Hepatocyte (in vitro differentiated cells): ENCODE results near the gene INO80. TPM values are rescaled to one million over a fixed set of nuclear protein-coding genes. Genes with fewer than 3 reads are reported as not detected.

Experiments
- DNase-seq: peaks from one replicate; pipeline ENCODE4 v3.0.0-alpha.2; 2016; ENCODE audit warnings: low spot score
- H2AFZ ChIP-seq: fragments of 200-600 bp; sonication (generic); 2 replicates; pipeline ENCODE4 v1.6.0; 2016; ENCODE audit warnings: antibody characterized with exemption, mild to moderate bottlenecking
- H3K27ac ChIP-seq: fragments of 200-600 bp; sonication (generic); 2 replicates; pipeline ENCODE4 v1.5.1; 2016; ENCODE audit warnings: mild to moderate bottlenecking
- H3K27me3 ChIP-seq: fragments of 200-600 bp; sonication (generic); 2 replicates; pipeline ENCODE4 v1.6.1; 2016
- H3K36me3 ChIP-seq: fragments of 200-600 bp; sonication (generic); replicated peaks from 2 replicates; pipeline ENCODE4 v1.5.1; 2016; ENCODE audit warnings: low read depth; ENCODE audit not compliant: insufficient read depth
- H3K4me1 ChIP-seq: fragments of 200-600 bp; sonication (generic); 2 replicates; pipeline ENCODE4 v1.5.1; 2016; ENCODE audit warnings: mild to moderate bottlenecking, moderate library complexity; ENCODE audit not compliant: insufficient read depth
- H3K4me2 ChIP-seq: fragments of 200-600 bp; sonication (generic); 2 replicates; pipeline ENCODE4 v1.6.0; 2016
- H3K4me3 ChIP-seq: fragments of 200-600 bp; sonication (generic); 2 replicates; pipeline ENCODE4 v1.5.1; 2016; ENCODE audit warnings: mild to moderate bottlenecking
- H3K79me2 ChIP-seq: fragments of 200-600 bp; sonication (generic); 2 replicates; pipeline ENCODE4 v1.6.0; 2017; ENCODE audit warnings: mild to moderate bottlenecking
- H3K9me2 ChIP-seq: fragments of 200-600 bp; sonication (generic); replicated peaks from 2 replicates; pipeline ENCODE4 v1.6.0; 2017; ENCODE audit warnings: mild to moderate bottlenecking; ENCODE audit not compliant: insufficient read depth
- H3K9me3 ChIP-seq: fragments of 200-600 bp; sonication (generic); 2 replicates; pipeline ENCODE4 v1.5.1; 2016; ENCODE audit warnings: low read depth, mild to moderate bottlenecking
- H4K20me1 ChIP-seq: fragments of 200-600 bp; sonication (generic); 2 replicates; pipeline ENCODE4 v1.6.0; 2016; ENCODE audit warnings: mild to moderate bottlenecking; ENCODE audit not compliant: insufficient read depth, poor library complexity, severe bottlenecking
- EZH2 ChIP-seq: fragments of 200-600 bp; sonication (generic); IDR thresholded peaks from 2 replicates; pipeline ENCODE4 v1.6.1; 2016; ENCODE audit warnings: antibody characterized with exemption, mild to moderate bottlenecking, borderline replicate concordance
- EZH2phosphoT487 ChIP-seq: fragments of 200-600 bp; sonication (generic); IDR thresholded peaks from one replicate; pipeline ENCODE4 v1.6.1; 2018; ENCODE audit warnings: antibody characterized with exemption, mild to moderate bottlenecking, low read depth, moderate library complexity; ENCODE audit not compliant: unreplicated experiment, severe bottlenecking
- WGBS: methylation state at CpG from one replicate; pipeline ENCODE4 v1.1.6; 2016; ENCODE audit warnings: low lambda C conversion rate; ENCODE audit errors: missing lambda C conversion rate; 5-methylcytosine and 5-hydroxymethylcytosine counted together
- polyA plus RNA-seq: library from polyadenylated mRNA; unstranded; fragments of >200 nt; fragmentation: Nextera tagmentation; extraction: Ambion mirVana; gene quantifications from 2 replicates; pipeline ENCODE4 v1.2.1, GENCODE V29; 2016
- total RNA-seq: library from RNA; depleted of rRNA; stranded (reverse); fragments of >200 nt; gene quantifications from 2 replicates; pipeline ENCODE4 v1.2.3, GENCODE V29; 2014
- TF ChIP-seq, protein P1 (sequence below): fragments of 200-600 bp; sonication (generic); IDR thresholded peaks from 2 replicates; pipeline ENCODE4 v1.5.1; 2016; ENCODE audit warnings: antibody characterized with exemption, mild to moderate bottlenecking; ENCODE audit not compliant: poor library complexity

INO80 gene
- total and polyA plus RNA-seq, 2 experiments from 2014 or later, result 4.5 to 15.5 TPM

DNA sequence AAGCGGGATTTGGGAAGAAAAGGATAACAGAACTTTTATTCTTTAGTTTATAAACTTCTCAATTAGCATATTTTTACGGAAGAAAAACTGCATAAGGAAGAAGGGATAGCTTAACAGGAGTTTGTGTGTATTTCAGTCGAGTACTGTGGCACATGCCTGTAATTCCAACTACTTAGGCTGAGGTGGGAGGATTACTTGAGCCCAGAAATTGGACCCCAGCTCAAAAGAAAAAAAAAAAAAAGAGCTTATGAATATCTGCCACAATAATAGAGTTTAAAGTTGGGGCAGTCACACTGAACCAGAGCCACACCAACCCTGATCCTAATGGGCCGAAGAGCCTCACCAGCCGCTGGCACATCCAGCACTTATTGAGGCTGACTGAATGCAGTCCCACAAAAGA lies 131.7 kb downstream of the INO80 start:
- no peak for TF ChIP-seq EZH2
- TF ChIP-seq EZH2phosphoT487, result no peak
- TF ChIP-seq, protein P1, sequence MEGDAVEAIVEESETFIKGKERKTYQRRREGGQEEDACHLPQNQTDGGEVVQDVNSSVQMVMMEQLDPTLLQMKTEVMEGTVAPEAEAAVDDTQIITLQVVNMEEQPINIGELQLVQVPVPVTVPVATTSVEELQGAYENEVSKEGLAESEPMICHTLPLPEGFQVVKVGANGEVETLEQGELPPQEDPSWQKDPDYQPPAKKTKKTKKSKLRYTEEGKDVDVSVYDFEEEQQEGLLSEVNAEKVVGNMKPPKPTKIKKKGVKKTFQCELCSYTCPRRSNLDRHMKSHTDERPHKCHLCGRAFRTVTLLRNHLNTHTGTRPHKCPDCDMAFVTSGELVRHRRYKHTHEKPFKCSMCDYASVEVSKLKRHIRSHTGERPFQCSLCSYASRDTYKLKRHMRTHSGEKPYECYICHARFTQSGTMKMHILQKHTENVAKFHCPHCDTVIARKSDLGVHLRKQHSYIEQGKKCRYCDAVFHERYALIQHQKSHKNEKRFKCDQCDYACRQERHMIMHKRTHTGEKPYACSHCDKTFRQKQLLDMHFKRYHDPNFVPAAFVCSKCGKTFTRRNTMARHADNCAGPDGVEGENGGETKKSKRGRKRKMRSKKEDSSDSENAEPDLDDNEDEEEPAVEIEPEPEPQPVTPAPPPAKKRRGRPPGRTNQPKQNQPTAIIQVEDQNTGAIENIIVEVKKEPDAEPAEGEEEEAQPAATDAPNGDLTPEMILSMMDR, result no peak
- Histone ChIP-seq H4K20me1 (no peaks in the 10 kb centered on the region), H3K79me2 (no peaks in the 10 kb centered on the region), H3K4me1 (no peaks in the 10 kb centered on the region), H3K27ac (no peak overlapping the region), H3K9me2 (no peaks in the 10 kb centered on the region), H3K36me3 (no peaks in the 10 kb centered on the region), H3K4me2 (no peak overlapping the region), H3K4me3 (no peak overlapping the region), H3K27me3 (no peaks in the 10 kb centered on the region), H2AFZ (no peak overlapping the region), H3K9me3 (no peaks in the 10 kb centered on the region)
- WGBS, result 91% methylated on average over 5 of the region's 5 CpGs
- DNase-seq, result no peak

GRCh38 chr15:40982855-40983254 lies 133.2 kb downstream of the INO80 start:
- H3K4me3 ChIP-seq, result no peak overlapping the region
- H3K27me3 ChIP-seq, result no peaks in the 10 kb centered on the region
- no peak overlapping the region for H3K4me2 ChIP-seq
- H2AFZ ChIP-seq, result no peak overlapping the region
- 96% methylated on average over 13 of the region's 13 CpGs for WGBS
- no peaks in the 10 kb centered on the region for H3K9me3 ChIP-seq
- H3K9me2 ChIP-seq, result no peaks in the 10 kb centered on the region
- TF ChIP-seq, protein P1, result no peak
- TF ChIP-seq EZH2 (no peak), EZH2phosphoT487 (no peak)
- no peaks in the 10 kb centered on the region for H3K79me2 ChIP-seq
- H3K27ac ChIP-seq, result no peak overlapping the region
- H3K36me3 ChIP-seq, result no peaks in the 10 kb centered on the region
- no peak for DNase-seq
- H3K4me1 ChIP-seq, result no peaks in the 10 kb centered on the region
- no peaks in the 10 kb centered on the region for H4K20me1 ChIP-seq

GRCh38 chr15:40981186-40981585 lies 134.9 kb downstream of the INO80 start:
- H3K79me2 ChIP-seq, result no peaks in the 10 kb centered on the region
- no peak for TF ChIP-seq EZH2phosphoT487
- TF ChIP-seq, protein P1, result no peak
- no peaks in the 10 kb centered on the region for H3K36me3 ChIP-seq

GRCh38 chr15:40978562-40978961 lies 137.5 kb downstream of the INO80 start:
- Histone ChIP-seq H3K4me2 (no peak overlapping the region), H3K79me2 (no peaks in the 10 kb centered on the region), H3K27ac (no peak overlapping the region), H3K4me3 (no peak overlapping the region), H3K36me3 (no peaks in the 10 kb centered on the region), H4K20me1 (no peaks in the 10 kb centered on the region), H3K4me1 (no peaks in the 10 kb centered on the region), H3K9me3 (no peaks in the 10 kb centered on the region), H3K27me3 (no peaks in the 10 kb centered on the region), H3K9me2 (no peaks in the 10 kb centered on the region), H2AFZ (no peak overlapping the region)
- DNase-seq, result no peak
- TF ChIP-seq EZH2 (no peak), EZH2phosphoT487 (no peak)
- TF ChIP-seq, protein P1, result no peak
- WGBS, result 98% methylated on average over 4 of the region's 4 CpGs

More at GRCh38 chr15:40981186-40981585, 134.9 kb downstream of the INO80 start:
- Histone ChIP-seq H3K4me1 (no peaks in the 10 kb centered on the region), H3K4me3 (no peak overlapping the region), H3K4me2 (no peak overlapping the region), H4K20me1 (no peaks in the 10 kb centered on the region), H3K9me2 (no peaks in the 10 kb centered on the region), H2AFZ (no peak overlapping the region), H3K27ac (no peak overlapping the region), H3K9me3 (no peaks in the 10 kb centered on the region), H3K27me3 (no peaks in the 10 kb centered on the region)
- WGBS, result 89% methylated on average over 3 of the region's 3 CpGs
- no peak for DNase-seq
